GM18505 (cell line): ENCODE measurements around the gene CEBPE.

ENCODE experiments used
- ATAC-seq: cut with Tn5 transposase; IDR thresholded peaks from one replicate; pipeline ENCODE4 v1.9.1; 2021; ENCODE audit not compliant: unreplicated experiment
- POLR2A ChIP-seq: IDR thresholded peaks from 4 replicates; pipeline ENCODE4 v1.6.1; 2011; ENCODE audit warnings: borderline replicate concordance; ENCODE audit not compliant: insufficient read depth, insufficient read length; ENCODE audit errors: extremely low read depth

The CEBPE gene

GRCh38 chr14:23086565-23086964, 32.5 kb downstream of the CEBPE start:
- TF ChIP-seq POLR2A, result no peak
- ATAC-seq, result no peak

- TF ChIP-seq POLR2A, result no peak
- ATAC-seq, result no peak
These were observed 33.6 kb downstream of the CEBPE start for GRCh38 chr14:23085458-23085857.

- TF ChIP-seq POLR2A, result no peak
These were observed 38.6 kb downstream of the CEBPE start for GRCh38 chr14:23080474-23080873.

GRCh38 chr14:23079716-23080115, 39.3 kb downstream of the CEBPE start:
- no peak for TF ChIP-seq POLR2A
- ATAC-seq, result no peak

More at GRCh38 chr14:23080474-23080873, 38.6 kb downstream of the CEBPE start:
- ATAC-seq, result no peak

- ATAC-seq, result no peak
- no peak for TF ChIP-seq POLR2A
These were observed 40.4 kb downstream of the CEBPE start for GRCh38 chr14:23078692-23079116.

GRCh38 chr14:23077962-23078361, 41.1 kb downstream of the CEBPE start:
- no peak for TF ChIP-seq POLR2A
- ATAC-seq, result no peak

- ATAC-seq, result no peak
- TF ChIP-seq POLR2A, result no peak
These were observed 42.2 kb downstream of the CEBPE start for GRCh38 chr14:23076785-23077408.

- no peak for ATAC-seq
- TF ChIP-seq POLR2A, result no peak
These were observed 44.1 kb downstream of the CEBPE start for GRCh38 chr14:23074906-23075305.

- no peak for TF ChIP-seq POLR2A
- ATAC-seq, result no peak
These were observed 47.0 kb downstream of the CEBPE start for GRCh38 chr14:23071921-23072539.

- no peak for ATAC-seq
- TF ChIP-seq POLR2A, result peak; percentile 83
These were observed 47.7 kb downstream of the CEBPE start for GRCh38 chr14:23071244-23071920.

GRCh38 chr14:23070262-23071129, 48.6 kb downstream of the CEBPE start:
- ATAC-seq, result no peak

GRCh38 chr14:23069413-23069806, 49.6 kb downstream of the CEBPE start:
- TF ChIP-seq POLR2A, result no peak
- ATAC-seq, result no peak

More at GRCh38 chr14:23070262-23071129, 48.6 kb downstream of the CEBPE start:
- no peak for TF ChIP-seq POLR2A

- TF ChIP-seq POLR2A, result peak; percentile 11
- ATAC-seq, result peak; percentile 72
These were observed 50.2 kb downstream of the CEBPE start for GRCh38 chr14:23068789-23069412.
